Measurements from ENCODE around the gene CRACR2B. TPM values are rescaled to one million over a fixed set of nuclear protein-coding genes. Genes with fewer than 3 reads are reported as not detected.

Gene CRACR2B
- total RNA-seq: 10 to 100 TPM in 1 of 3 donors, 1 to 10 TPM in 2; 3.4 to 10.1 (median 3.8) TPM
- total RNA-seq (2013): 5.9 TPM

DNA sequence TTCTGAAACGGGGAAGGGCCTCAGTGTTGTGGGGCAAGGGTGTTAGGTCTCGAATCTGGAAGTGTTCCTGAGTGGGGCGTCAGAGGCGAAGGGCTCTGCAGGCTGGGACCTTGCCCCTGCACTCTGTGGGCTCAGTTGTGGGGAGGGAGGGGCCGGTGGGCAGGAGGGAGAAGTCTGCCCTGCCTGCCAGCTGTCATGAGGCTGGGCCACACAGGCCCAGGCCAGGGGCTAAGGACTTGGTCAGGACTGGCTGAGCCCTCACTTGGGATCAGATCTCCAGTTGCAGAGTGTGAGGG is at the start of gene CRACR2B:
TSS of gene CRACR2B (plus strand) at position 23 of the 296 bp plus-strand sequence. CDS start 689 bp downstream, outside the sequence.
- Mint-ChIP-seq H3K27ac (peak within 1 kb of the TSS in 1 of 2 donors; percentile 52), H3K36me3 (no peaks in the 10 kb centered on the region), H3K27me3 (ENCODE audit: low read depth in 2 of 2) (peaks cover 8 to 35% of the 10 kb centered on the region in 2 donors), H3K4me3 (peak within 1 kb of the TSS; percentile 76), H3K4me1 (peaks cover 0 to 37% of the 10 kb centered on the region in 2 donors), H3K9me3 (no peaks in the 10 kb centered on the region)
- WGBS (ENCODE audit: insufficient coverage): 51% methylated on average over 5 of the region's 5 CpGs
- H3K4me1 ChIP-seq (ENCODE audit: control insufficient read depth, insufficient read depth, low read length): peaks cover 59% of the 10 kb centered on the region
- ATAC-seq (peak in 2 of 3 donors; percentile 26 to 46), DNase-seq (no peak)
- H3K4me3 ChIP-seq (ENCODE audit: low read length): peak within 1 kb of the TSS; percentile 23
- H3K27ac ChIP-seq (ENCODE audit: low read length): no peak within 1 kb of the TSS
- intact Hi-C loops (cut with micrococcal nuclease): no loop called here
- H3K27me3 ChIP-seq (ENCODE audit: control insufficient read depth, insufficient read depth, low read length): peaks cover 19% of the 10 kb centered on the region
- no peaks in the 10 kb centered on the region for H3K9me3 ChIP-seq (ENCODE audit: control insufficient read depth, insufficient read depth, low read length)
- H3K36me3 ChIP-seq (ENCODE audit: control insufficient read depth, insufficient read depth, low read length): peaks cover 6% of the 10 kb centered on the region
- no peak for TF ChIP-seq CTCF (IDR thresholded peaks at IDR 0.05)

GRCh38 chr11:778976-779954 is 48.5 kb upstream of the CRACR2B start:
- H3K27ac Mint-ChIP-seq: no peak overlapping the region
- H3K9me3 Mint-ChIP-seq: no peaks in the 10 kb centered on the region

GRCh38 chr11:779955-780532 is 47.7 kb upstream of the CRACR2B start:
- Mint-ChIP-seq H3K4me3 (no peak overlapping the region), H3K36me3 (no peaks in the 10 kb centered on the region), H3K27me3 (ENCODE audit: low read depth in 2 of 2) (no peaks in the 10 kb centered on the region), H3K4me1 (peaks cover 0 to 13% of the 10 kb centered on the region in 2 donors), H3K9me3 (no peaks in the 10 kb centered on the region), H3K27ac (no peak overlapping the region)
- H3K4me3 ChIP-seq (ENCODE audit: low read length): no peak overlapping the region
- intact Hi-C loops (cut with micrococcal nuclease): no loop called here
- H3K36me3 ChIP-seq (ENCODE audit: control insufficient read depth, insufficient read depth, low read length): peaks cover 3% of the 10 kb centered on the region
- ATAC-seq: no peak
- H3K27ac ChIP-seq (ENCODE audit: low read length): no peak overlapping the region
- no peaks in the 10 kb centered on the region for H3K27me3 ChIP-seq (ENCODE audit: control insufficient read depth, insufficient read depth, low read length)
- no peaks in the 10 kb centered on the region for H3K9me3 ChIP-seq (ENCODE audit: control insufficient read depth, insufficient read depth, low read length)
- 98% methylated on average over 16 of the region's 16 CpGs for WGBS (ENCODE audit: insufficient coverage)
- no peak for TF ChIP-seq CTCF (IDR thresholded peaks at IDR 0.05)
- no peak for DNase-seq
- peaks cover 33% of the 10 kb centered on the region for H3K4me1 ChIP-seq (ENCODE audit: control insufficient read depth, insufficient read depth, low read length)

More at GRCh38 chr11:778976-779954, 48.5 kb upstream of the CRACR2B start:
- DNase-seq: no peak
- Histone ChIP-seq H3K4me1 (ENCODE audit: control insufficient read depth, insufficient read depth, low read length) (peaks cover 34% of the 10 kb centered on the region), H3K27ac (ENCODE audit: low read length) (no peak overlapping the region), H3K36me3 (ENCODE audit: control insufficient read depth, insufficient read depth, low read length) (peaks cover 3% of the 10 kb centered on the region), H3K9me3 (ENCODE audit: control insufficient read depth, insufficient read depth, low read length) (no peaks in the 10 kb centered on the region), H3K4me3 (ENCODE audit: low read length) (no peak overlapping the region), H3K27me3 (ENCODE audit: control insufficient read depth, insufficient read depth, low read length) (no peaks in the 10 kb centered on the region)
- Mint-ChIP-seq H3K4me1 (peaks cover 0 to 13% of the 10 kb centered on the region in 2 donors), H3K27me3 (ENCODE audit: low read depth in 2 of 2) (no peaks in the 10 kb centered on the region), H3K36me3 (no peaks in the 10 kb centered on the region), H3K4me3 (peak overlapping the region; percentile 2)
- intact Hi-C loops (cut with micrococcal nuclease): no loop called here
- ATAC-seq: no peak
- TF ChIP-seq CTCF (IDR thresholded peaks at IDR 0.05): no peak
- WGBS (ENCODE audit: insufficient coverage): 94% methylated on average over 23 of the region's 23 CpGs
